NCI-H748 (cell line): ENCODE data around the gene SORCS2.

Experiments
- DNase-seq: peaks from one replicate; lab custom pipeline; 2025; ENCODE audit not compliant: unreplicated experiment; lab: John Stamatoyannopoulos, UW

SORCS2 gene

DNA sequence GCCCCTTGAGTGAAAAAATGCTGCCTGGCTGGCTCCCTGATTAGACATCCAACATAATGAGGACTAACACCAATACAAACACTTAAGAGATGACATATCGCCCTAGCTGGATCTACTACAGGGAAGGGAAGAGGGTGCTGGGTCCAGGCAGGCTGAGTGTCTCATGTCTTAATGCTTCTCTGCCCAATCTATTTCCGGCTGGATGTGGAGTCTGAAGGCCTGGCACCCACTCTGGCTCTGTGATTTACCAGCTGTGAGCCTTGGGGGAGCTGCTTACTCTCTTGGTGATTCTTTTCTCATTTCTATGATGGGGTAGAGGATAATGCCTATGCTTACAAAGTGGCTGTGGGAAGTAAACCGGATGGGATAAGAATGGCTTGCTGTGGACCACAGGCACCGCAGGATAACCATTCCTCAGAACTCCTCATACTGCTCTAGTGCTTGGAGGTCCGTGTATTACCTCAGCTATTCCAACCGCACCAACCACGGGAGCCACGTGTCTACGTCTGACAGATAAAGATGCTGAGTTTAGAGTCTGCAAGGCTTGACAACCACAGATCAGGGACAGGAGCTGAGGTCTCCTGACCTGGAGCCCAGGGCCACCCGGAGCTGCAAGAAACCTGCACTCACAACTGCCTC, 585.7 kb downstream of the SORCS2 start:
- no peak for DNase-seq

GRCh38 chr4:7778510-7779431, 586.4 kb downstream of the SORCS2 start:
- no peak for DNase-seq

DNA sequence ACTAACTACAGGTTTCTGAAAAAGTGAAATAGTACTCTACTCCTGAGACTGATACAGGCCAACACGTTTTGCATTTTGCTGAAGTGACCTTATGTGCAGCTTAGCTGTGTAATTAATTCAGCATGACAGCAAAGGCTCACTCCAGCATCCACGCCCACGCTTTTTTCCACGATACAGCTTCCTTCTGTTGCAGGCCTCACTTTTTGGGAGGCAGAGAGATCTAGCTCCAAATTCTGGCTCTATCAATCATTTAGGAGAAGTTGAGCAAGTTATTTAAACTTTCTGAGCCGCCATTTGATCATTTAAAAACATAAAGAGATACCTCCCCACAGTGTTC, 587.1 kb downstream of the SORCS2 start:
- no peak for DNase-seq

DNA sequence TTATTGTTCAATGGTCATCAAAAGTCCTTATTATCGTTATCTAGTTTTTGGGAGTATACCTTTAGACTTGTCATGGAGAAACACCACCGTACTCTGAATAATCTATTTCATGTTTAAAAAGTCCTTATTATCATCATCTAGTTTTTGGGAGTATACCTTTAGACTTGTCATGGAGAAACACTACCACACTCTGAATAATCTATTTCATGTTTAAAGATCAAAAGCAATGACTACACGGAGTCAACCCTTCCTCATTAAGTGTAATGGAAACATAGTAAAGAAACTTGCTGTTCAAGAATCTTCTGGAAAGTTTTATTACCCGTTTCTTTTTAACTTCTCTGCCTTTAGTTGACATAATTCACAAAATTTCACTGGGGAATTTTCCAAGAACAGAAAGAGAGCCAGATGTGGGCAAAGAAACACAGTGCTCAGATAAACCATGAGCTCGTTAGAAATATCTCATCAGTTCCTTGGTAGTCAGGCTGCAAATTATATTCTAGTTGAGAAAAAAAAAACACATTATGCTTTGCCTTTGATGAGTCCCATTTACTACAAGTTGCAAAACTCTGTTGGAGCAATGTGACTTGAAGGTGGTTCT, 588.5 kb downstream of the SORCS2 start:
- DNase-seq, result no peak

GRCh38 chr4:7781366-7781765, 589.0 kb downstream of the SORCS2 start:
- no peak for DNase-seq

GRCh38 chr4:7781993-7782392, 589.7 kb downstream of the SORCS2 start:
- no peak for DNase-seq

DNA sequence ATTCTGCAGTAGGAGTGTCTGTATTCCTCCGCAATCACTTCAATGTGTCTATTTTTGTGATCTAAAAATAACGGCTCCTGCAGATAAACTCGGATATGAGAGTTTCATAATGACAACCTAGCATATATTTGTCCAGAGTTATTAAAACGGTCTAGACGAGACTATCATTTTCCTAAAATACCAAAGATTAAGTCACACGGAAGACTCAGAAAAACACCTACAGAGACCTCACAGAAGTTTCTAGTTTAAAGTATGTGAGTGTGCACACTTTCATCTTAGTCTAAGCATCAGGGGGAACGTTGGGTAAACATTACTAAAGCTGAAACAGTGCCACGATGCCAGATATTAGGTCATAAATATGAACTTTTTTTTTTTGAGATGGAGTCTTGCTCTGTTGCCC, 590.4 kb downstream of the SORCS2 start:
- DNase-seq, result no peak

DNA sequence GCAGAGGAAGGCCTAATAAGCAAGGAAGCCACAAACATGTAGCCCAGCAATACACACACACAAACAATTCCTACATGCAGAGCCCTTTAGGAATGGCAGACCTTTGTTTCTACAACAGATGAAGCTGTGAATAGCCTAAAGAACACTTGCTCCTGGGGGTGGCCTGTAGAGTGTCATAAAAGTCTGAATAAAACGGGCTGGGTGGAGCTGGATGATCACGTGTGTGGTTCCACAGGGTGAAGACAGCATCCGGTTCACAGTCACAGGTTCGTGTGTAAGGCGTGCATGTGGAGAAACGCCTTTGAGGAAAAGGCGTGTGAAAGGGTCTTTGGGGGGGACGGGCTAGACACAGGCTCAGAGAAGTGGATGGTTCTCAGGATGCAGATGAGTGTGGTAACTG, 591.2 kb downstream of the SORCS2 start:
- no peak for DNase-seq

GRCh38 chr4:7784131-7784870, 592.0 kb downstream of the SORCS2 start:
- no peak for DNase-seq

- no peak for DNase-seq
Observed at GRCh38 chr4:7785017-7785416, 592.7 kb downstream of the SORCS2 start.

- no peak for DNase-seq
Observed at GRCh38 chr4:7786040-7786439, 593.7 kb downstream of the SORCS2 start.

DNA sequence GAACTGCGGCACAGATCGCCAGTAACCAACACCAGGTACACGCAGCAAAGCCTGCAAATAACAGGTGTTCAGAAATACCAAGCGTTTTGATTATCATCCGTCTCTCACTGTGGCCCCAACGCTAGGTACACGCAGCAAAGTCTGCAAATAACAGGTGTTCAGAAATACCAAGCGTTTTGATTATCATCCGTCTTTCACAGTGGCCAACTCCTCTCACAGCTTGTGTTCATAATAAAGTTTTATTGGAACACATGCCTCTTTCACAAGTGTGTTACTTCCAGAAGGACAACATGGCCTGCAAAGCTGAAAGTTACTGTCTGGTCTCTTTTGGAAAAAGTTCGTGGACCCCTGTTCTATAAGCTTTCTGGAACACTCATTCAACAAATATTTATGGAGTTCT, 594.2 kb downstream of the SORCS2 start:
- no peak for DNase-seq

DNA sequence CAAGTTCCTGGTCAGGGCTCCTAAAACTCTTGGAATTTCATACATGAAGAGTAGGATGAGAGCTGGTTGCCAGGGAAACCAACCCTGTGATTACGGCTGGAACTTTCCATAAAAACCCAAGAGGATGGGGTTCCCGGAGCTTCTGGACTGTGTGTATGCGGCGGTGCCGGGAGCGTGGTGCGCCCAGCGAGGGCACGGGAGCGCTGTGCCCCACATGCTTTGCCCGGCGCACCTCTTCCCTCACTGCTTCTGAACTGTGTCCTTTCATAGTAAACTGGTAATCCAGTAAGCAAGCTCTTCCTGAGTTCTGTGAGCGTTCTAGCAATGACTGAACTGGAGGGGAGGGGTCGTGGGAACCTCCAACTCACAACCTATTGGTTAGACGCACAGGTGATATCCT, 594.7 kb downstream of the SORCS2 start:
- DNase-seq, result no peak

DNA sequence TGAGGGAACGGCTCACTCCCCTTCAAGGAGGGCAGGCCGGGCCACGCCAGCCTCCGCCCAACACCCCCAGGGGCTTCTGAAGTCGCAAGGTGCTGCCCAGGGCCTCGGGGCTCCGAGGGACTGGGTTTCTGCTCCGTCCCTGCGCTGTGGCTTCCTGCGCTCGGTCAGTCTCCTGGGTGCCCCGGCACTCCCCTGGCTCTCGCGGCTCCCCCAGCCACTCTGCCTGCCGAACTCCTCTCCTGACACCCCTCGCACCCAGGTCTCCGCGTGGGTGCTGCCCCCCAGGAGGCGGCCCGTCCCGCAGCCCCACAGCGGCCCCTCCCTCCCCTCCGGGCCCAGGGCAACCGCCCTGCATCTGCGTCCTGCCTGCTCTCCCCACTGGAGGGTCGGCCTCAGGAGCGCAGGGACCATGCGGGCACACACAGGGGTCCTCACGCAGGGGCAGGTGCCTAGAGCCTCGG, 595.4 kb downstream of the SORCS2 start:
- DNase-seq, result no peak

- DNase-seq, result no peak
Observed at GRCh38 chr4:7788193-7788592, 595.9 kb downstream of the SORCS2 start.

GRCh38 chr4:7788694-7789425, 596.5 kb downstream of the SORCS2 start:
- DNase-seq, result no peak

GRCh38 chr4:7790023-7790422, 597.7 kb downstream of the SORCS2 start:
- no peak for DNase-seq

- DNase-seq, result no peak
Observed at GRCh38 chr4:7790999-7791398, 598.7 kb downstream of the SORCS2 start.
